ENCODE data around the gene FXYD6.

DNA sequence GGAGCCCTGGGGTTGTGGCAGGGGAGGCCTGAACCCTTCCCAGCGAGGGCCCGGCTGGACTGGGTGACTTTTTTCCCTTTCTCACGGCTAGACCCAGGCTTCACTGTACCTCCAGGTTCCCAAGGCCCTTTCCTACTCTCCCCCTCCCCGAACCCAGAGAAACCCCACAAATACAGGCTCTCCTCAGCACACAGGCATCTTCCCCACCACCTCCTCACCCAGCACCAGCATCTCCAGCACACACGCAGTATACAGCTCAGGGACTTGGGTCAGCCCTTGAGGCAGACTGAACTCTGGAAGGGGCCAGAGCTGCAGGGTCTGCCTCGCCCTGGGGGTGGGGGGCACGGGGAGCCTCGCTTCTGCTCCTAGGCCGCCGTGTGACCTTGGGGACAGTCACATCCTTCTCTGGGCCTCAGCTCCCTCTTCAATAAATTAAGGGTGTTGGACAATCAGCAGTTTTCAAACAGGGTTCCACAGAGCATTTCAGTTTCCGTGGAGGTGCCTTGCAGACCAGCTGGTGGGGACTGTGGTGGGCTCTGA lies 48.2 kb upstream of the FXYD6 start:
- TF ChIP-seq GATA2 (IDR thresholded peaks at IDR 0.05; ENCODE audit: low read depth, low read length): no peak
- no peak for TF ChIP-seq GATA3 (IDR thresholded peaks at IDR 0.05; ENCODE audit: low read depth, low read length)
